ENCODE results near the gene TBL2. TPM values are rescaled to one million over a fixed set of nuclear protein-coding genes. Genes with fewer than 3 reads are reported as not detected.

Gene TBL2
- total and polyA plus RNA-seq, 2 experiments from 2014 or later: 65.3 to 80.3 TPM

DNA sequence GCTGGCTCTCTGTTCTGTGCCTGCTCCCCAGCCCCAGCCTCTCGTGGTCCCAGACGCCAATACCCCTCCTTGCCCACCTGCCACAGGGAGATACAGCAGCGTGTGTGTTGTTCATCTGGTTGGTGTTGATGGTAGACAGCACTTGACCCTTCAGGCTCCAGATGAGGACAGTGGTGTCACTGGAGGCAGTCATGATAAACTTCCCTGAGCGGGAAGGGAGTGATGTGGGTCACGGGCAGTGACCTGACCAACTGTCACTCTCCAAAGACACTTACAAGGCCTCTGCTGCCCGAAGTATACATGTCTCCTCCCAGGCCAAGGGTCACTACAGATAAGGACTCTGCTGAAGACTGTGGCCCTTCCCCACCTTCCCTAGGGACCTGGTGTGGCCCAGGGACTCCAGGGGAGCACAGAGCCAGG lies 5.6 kb downstream of the TBL2 start:
- Histone ChIP-seq H3K27me3 (no peaks in the 10 kb centered on the region), H3K9me3 (ENCODE audit: low read depth) (no peaks in the 10 kb centered on the region), H3K36me3 (peaks cover 44% of the 10 kb centered on the region), H3K4me3 (no peak overlapping the region), H3K4me1 (ENCODE audit: low read depth) (peaks cover 18% of the 10 kb centered on the region), H3K27ac (peak overlapping the region; percentile 79)
- TF ChIP-seq, protein P1, sequence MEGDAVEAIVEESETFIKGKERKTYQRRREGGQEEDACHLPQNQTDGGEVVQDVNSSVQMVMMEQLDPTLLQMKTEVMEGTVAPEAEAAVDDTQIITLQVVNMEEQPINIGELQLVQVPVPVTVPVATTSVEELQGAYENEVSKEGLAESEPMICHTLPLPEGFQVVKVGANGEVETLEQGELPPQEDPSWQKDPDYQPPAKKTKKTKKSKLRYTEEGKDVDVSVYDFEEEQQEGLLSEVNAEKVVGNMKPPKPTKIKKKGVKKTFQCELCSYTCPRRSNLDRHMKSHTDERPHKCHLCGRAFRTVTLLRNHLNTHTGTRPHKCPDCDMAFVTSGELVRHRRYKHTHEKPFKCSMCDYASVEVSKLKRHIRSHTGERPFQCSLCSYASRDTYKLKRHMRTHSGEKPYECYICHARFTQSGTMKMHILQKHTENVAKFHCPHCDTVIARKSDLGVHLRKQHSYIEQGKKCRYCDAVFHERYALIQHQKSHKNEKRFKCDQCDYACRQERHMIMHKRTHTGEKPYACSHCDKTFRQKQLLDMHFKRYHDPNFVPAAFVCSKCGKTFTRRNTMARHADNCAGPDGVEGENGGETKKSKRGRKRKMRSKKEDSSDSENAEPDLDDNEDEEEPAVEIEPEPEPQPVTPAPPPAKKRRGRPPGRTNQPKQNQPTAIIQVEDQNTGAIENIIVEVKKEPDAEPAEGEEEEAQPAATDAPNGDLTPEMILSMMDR (IDR thresholded peaks at IDR 0.05; ENCODE audit: low read depth, low read length): no peak
- no peak for DNase-seq (ENCODE audit: low read depth in 1 of 2, low spot score in 1 of 2)

- Histone ChIP-seq H3K4me1 (ENCODE audit: low read depth) (peaks cover 12% of the 10 kb centered on the region), H3K36me3 (peaks cover 44% of the 10 kb centered on the region), H3K27ac (no peak overlapping the region), H3K4me3 (no peak overlapping the region), H3K9me3 (ENCODE audit: low read depth) (no peaks in the 10 kb centered on the region), H3K27me3 (no peaks in the 10 kb centered on the region)
- TF ChIP-seq, protein P1 (IDR thresholded peaks at IDR 0.05; ENCODE audit: low read depth, low read length): no peak
- DNase-seq (ENCODE audit: low read depth in 1 of 2, low spot score in 1 of 2): no peak
These were observed 7.4 kb downstream of the TBL2 start for GRCh38 chr7:73570977-73571376.

DNA sequence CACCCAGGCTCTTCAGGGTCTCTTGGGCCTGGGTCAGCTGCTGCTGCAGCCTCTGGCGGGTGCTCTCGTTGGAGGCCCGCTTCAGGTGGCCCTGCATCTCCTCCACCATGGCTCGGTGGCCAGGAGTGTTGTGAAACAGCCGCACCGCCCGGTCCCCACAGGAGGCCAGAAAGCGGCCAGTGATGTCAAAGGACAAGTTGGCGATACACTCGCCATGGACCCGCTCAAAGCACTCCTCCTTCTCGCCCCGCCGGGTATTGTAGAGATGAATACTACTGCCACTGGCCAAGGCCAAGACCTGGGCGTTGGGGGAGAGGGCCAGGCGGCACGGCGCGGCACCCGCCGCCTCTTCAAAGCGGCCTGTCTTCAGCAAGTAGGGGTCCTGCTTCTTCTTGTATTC lies 7.9 kb downstream of the TBL2 start:
- Histone ChIP-seq H3K27ac (no peak overlapping the region), H3K27me3 (no peaks in the 10 kb centered on the region), H3K9me3 (ENCODE audit: low read depth) (no peaks in the 10 kb centered on the region), H3K4me3 (no peak overlapping the region), H3K36me3 (peaks cover 44% of the 10 kb centered on the region), H3K4me1 (ENCODE audit: low read depth) (peaks cover 8% of the 10 kb centered on the region)
- TF ChIP-seq, protein P1 (IDR thresholded peaks at IDR 0.05; ENCODE audit: low read depth, low read length): no peak
- DNase-seq (ENCODE audit: low read depth in 1 of 2, low spot score in 1 of 2): no peak

- H3K4me1 ChIP-seq (ENCODE audit: low read depth): peaks cover 7% of the 10 kb centered on the region
- peaks cover 39% of the 10 kb centered on the region for H3K36me3 ChIP-seq
- H3K4me3 ChIP-seq: no peak overlapping the region
- DNase-seq (ENCODE audit: low read depth in 1 of 2, low spot score in 1 of 2): no peak
- no peaks in the 10 kb centered on the region for H3K9me3 ChIP-seq (ENCODE audit: low read depth)
- H3K27me3 ChIP-seq: no peaks in the 10 kb centered on the region
- TF ChIP-seq, protein P1 (IDR thresholded peaks at IDR 0.05; ENCODE audit: low read depth, low read length): no peak
- peak overlapping the region; percentile 51 for H3K27ac ChIP-seq
These were observed 9.3 kb downstream of the TBL2 start for GRCh38 chr7:73569042-73569608.

DNA sequence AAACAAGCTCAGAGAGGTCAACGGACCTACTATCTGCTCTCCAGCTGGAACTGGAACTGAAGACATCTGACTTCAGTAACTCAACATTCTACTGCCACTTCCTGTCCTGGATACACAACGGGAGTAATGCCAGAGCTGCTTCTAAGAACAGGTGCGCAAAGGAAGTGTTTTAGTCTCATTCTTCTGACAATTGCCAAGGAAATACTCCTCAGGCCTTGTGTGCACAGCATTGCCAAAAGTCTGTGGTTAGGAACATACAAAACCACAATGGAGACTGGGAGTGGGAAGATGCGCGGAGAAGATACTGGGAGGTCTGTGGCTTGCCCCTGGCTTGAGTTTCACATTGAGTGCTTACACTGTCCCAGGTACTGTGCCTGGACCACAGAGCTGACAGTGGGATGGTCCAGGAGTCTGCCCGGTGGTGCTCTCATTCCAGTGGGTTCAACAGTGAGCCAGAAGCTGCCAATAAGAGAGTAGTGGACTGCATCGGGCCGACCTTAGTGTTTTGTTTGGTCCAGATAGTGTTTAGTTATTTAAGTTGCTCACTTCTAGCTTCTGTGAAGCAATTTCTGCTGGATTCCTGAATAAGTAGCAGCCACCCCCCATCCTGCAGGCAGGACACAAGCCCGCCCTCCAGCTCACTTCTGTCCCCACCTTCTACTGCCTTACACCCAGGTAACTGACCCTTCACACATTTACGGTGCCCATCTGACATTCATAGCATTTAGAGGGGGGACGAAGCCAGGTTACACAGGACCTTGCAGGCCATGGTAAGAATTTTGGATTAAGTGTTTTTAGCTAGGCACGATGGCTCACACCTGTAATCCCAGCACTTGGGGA lies 10.3 kb downstream of the TBL2 start:
- Histone ChIP-seq H3K27me3 (no peaks in the 10 kb centered on the region), H3K27ac (peak overlapping the region; percentile 62), H3K4me3 (no peak overlapping the region), H3K9me3 (ENCODE audit: low read depth) (no peaks in the 10 kb centered on the region), H3K36me3 (peaks cover 29% of the 10 kb centered on the region), H3K4me1 (ENCODE audit: low read depth) (peaks cover 7% of the 10 kb centered on the region)
- TF ChIP-seq, protein P1 (IDR thresholded peaks at IDR 0.05; ENCODE audit: low read depth, low read length): no peak
- DNase-seq (ENCODE audit: low read depth in 1 of 2, low spot score in 1 of 2): peak in 1 of 2 donors; percentile 47
